Measurements from ENCODE around the gene MORN1. TPM values are rescaled to one million over a fixed set of nuclear protein-coding genes. Genes with fewer than 3 reads are reported as not detected.

MORN1 gene
- total RNA-seq, 4 donors from 2014 or later: 7.0 to 9.8 (median 8.0) TPM

DNA sequence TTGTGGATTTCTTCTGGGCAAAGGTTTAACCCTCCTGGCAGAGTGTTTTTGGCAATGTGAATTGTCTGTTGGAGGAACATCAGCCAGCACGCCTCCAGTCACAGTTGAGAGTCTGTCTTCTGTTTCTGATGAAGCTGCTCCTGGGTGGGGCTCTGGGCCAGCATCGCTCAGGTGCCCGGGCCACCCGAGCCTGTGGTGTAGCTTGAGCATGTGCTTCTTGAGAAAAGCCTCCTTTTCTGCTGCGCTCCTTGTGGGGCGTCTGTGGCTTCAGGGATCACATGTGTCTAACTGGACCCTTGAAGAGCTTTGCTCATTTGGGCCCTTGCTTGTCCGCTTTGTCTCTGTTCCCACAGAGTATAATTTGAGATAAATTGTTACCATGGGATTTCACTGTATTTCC, 7.5 kb upstream of the MORN1 start:
- no peak for DNase-seq (ENCODE audit: extremely low spot score)
- TF ChIP-seq CTCF (IDR thresholded peaks at IDR 0.05) (no peak), POLR2A (IDR thresholded peaks at IDR 0.05; ENCODE audit: low read depth) (no peak), POLR2AphosphoS5 (IDR thresholded peaks at IDR 0.05) (no peak), EP300 (IDR thresholded peaks at IDR 0.05) (no peak)
- H3K36me3 ChIP-seq: peaks cover 51 to 100% (median 92%) of the 10 kb centered on the region in 4 donors
- WGBS: 81% methylated on average over 7 of the region's 7 CpGs
- H3K4me3 ChIP-seq: no peak overlapping the region
- H3K4me1 ChIP-seq: peaks cover 0 to 17% (median 15%) of the 10 kb centered on the region in 4 donors
- intact Hi-C loops (cut with DNase I): no loop called here
- no peak overlapping the region for H3K27ac ChIP-seq (replicated peaks in 1 of 4)
- H3K9me3 ChIP-seq: no peaks in the 10 kb centered on the region
- no peaks in the 10 kb centered on the region for H3K27me3 ChIP-seq

DNA sequence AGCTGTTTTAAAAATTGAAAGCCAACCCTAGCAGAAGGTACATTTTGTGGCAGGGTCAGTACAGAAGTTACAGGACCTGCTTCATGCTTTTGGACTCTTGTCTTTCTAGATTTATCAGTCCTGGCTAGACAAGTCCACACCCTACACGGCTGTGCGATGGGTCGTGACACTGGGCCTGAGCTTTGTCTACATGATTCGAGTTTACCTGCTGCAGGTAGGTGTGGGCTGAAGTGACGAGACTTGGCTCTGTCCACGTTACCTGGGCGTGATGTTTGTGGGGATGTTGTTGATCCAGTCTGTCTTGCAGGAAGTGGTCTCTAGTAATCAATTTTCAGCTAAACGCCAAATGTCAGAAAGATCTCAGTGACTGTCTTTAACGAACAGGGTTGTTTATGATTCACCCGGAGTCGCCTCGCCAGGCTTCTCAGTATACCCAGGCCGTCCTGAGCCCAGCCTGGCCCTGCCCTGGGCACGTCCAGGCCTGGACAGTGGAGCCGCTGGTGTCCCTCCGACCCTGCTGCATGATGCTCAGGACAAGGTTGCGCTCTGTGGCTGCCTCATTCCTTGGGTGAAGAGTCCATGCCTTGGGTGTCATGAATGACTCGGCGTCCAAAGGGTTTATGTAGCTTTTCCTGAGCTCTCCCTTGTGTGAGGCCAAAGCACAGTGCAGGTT, 5.8 kb upstream of the MORN1 start:
- H3K36me3 ChIP-seq: peaks cover 35 to 93% (median 79%) of the 10 kb centered on the region in 4 donors
- H3K9me3 ChIP-seq: no peaks in the 10 kb centered on the region
- H3K4me1 ChIP-seq: peaks cover 14 to 34% (median 32%) of the 10 kb centered on the region in 4 donors
- WGBS: 89% methylated on average over 12 of the region's 19 CpGs
- no peak overlapping the region for H3K27ac ChIP-seq (replicated peaks in 1 of 4)
- no peak for DNase-seq (ENCODE audit: extremely low spot score)
- intact Hi-C loops (cut with DNase I): no loop called here
- no peak overlapping the region for H3K4me3 ChIP-seq
- TF ChIP-seq POLR2A (IDR thresholded peaks at IDR 0.05; ENCODE audit: low read depth) (no peak), POLR2AphosphoS5 (IDR thresholded peaks at IDR 0.05) (no peak), CTCF (IDR thresholded peaks at IDR 0.05) (no peak), EP300 (IDR thresholded peaks at IDR 0.05) (no peak)
- H3K27me3 ChIP-seq: no peaks in the 10 kb centered on the region

DNA sequence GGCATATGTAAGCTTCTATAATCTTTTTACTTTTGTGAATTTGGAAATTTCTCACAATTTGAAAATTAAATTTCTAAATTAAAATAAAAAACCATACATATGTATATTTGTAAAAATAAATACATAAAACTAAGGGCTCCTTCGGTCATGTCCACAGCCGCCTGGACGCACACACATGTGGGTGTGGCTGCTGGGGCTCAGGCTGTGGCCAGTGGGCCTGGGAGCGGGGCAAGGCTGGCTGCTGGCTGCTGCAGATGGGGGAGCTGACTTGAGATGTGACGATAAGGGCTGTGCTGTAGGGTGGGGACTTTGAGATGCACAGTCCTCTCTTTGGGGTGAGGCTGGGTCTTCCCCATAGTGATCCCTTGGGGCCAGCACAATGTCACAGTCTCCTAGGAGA, 5.1 kb upstream of the MORN1 start:
- 97% methylated on average over 5 of the region's 5 CpGs for WGBS
- no peaks in the 10 kb centered on the region for H3K9me3 ChIP-seq
- H3K36me3 ChIP-seq: peaks cover 30 to 87% (median 72%) of the 10 kb centered on the region in 4 donors
- DNase-seq (ENCODE audit: extremely low spot score): no peak
- H3K4me3 ChIP-seq: no peak overlapping the region
- no peak overlapping the region for H3K27ac ChIP-seq (replicated peaks in 1 of 4)
- no peak for TF ChIP-seq EP300 (IDR thresholded peaks at IDR 0.05)
- no peak for TF ChIP-seq POLR2AphosphoS5 (IDR thresholded peaks at IDR 0.05)
- no peak for TF ChIP-seq CTCF (IDR thresholded peaks at IDR 0.05)
- H3K27me3 ChIP-seq: no peaks in the 10 kb centered on the region
- peaks cover 14 to 37% (median 34%) of the 10 kb centered on the region in 4 donors for H3K4me1 ChIP-seq
- intact Hi-C loops (cut with DNase I): no loop called here

DNA sequence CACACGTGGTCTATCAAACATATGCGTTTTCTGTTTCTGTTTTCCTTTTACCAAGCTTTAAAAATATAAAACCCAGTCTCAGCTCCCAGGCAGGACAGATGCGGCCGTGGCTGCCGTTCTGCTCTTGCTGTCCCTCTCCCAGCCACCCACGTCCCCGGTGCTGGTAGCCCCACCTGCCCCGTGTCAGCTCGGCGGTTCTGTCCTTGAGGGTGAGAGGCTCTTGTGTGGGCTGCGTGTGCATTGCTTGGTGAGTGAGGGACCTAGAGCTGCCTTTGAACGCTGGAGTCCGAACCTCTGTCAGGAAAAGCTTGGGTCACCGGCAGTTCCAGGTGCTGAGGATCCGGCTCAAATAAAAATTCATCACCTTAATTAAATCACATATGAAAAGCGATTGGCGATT, 4.7 kb upstream of the MORN1 start:
- 81% methylated on average over 12 of the region's 17 CpGs for WGBS
- Histone ChIP-seq H3K9me3 (no peaks in the 10 kb centered on the region), H3K27ac (replicated peaks in 1 of 4) (no peak overlapping the region), H3K27me3 (peaks cover 0 to 1% (median 0%) of the 10 kb centered on the region in 4 donors), H3K36me3 (peaks cover 30 to 82% (median 70%) of the 10 kb centered on the region in 4 donors), H3K4me1 (peaks cover 14 to 38% (median 35%) of the 10 kb centered on the region in 4 donors), H3K4me3 (no peak overlapping the region)
- intact Hi-C loops (cut with DNase I): no loop called here
- DNase-seq (ENCODE audit: extremely low spot score): no peak
- TF ChIP-seq CTCF (IDR thresholded peaks at IDR 0.05) (no peak), POLR2A (IDR thresholded peaks at IDR 0.05; ENCODE audit: low read depth) (no peak), POLR2AphosphoS5 (IDR thresholded peaks at IDR 0.05) (no peak), EP300 (IDR thresholded peaks at IDR 0.05) (no peak)

Measured in esophagus muscularis mucosa (tissue), 4 donors.